Pancreas (tissue), 10 donors: ENCODE measurements around the gene OSBPL8. TPM values are rescaled to one million over a fixed set of nuclear protein-coding genes. Genes with fewer than 3 reads are reported as not detected.

Source experiments
- ATAC-seq, 4 donors: fragments of 200-7000 bp; cut with Tn5 transposase; one replicate each; pipeline versions ENCODE4 v1.8.0 to v1.9.1; 2020; ENCODE audit warnings: mild to moderate bottlenecking in 4 of 4, moderate library complexity in 4 of 4
- DNase-seq, 6 donors: peaks; one replicate each; pipeline ENCODE4 v3.0.0-alpha.2; 2020
- FAIRE-seq: peaks from 2 replicates; lab custom pipeline; 2012; peaks lifted over from hg19 to GRCh38; lab: Jason Lieb, UNC
- H3K27ac ChIP-seq, 4 donors: fragments of 200-600 bp; sonication (generic); 1 replicate in 3 of 4; 2 replicates in 1 of 4; pipeline versions ENCODE4 v1.5.0 to v1.8.0; 2020
- H3K27me3 ChIP-seq, 4 donors: fragments of 200-600 bp; one replicate each; pipeline ENCODE4 v1.8.0; 2021
- H3K36me3 ChIP-seq, 3 donors: fragments of 200-600 bp; sonication (generic) in 1 of 3; one replicate each; pipeline versions ENCODE4 v1.5.0 to v1.8.0; 2020 to 2021
- H3K4me1 ChIP-seq, 3 donors: fragments of 200-600 bp; one replicate each; pipeline ENCODE4 v1.8.0; 2021
- H3K4me3 ChIP-seq, 4 donors: fragments of 200-600 bp; sonication (generic) in 2 of 4; one replicate each; pipeline versions ENCODE4 v1.5.0 to v1.8.0; 2020 to 2021
- H3K9me3 ChIP-seq, 4 donors: fragments of 200-600 bp; one replicate each; pipeline ENCODE4 v1.8.0; 2021
- CTCF ChIP-seq, 4 donors: fragments of 200-600 bp; sonication (generic) in 3 of 4; IDR thresholded peaks; one replicate each; pipeline versions ENCODE4 v1.5.0 to v1.8.0; 2021; ENCODE audit warnings: antibody characterized with exemption in 4 of 4
- WGBS, 2 donors: extraction: QIAGEN DNeasy Blood & Tissue Kit; methylation state at CpG; one replicate each; pipeline ENCODE4 v1.1.7; 2013; 5-methylcytosine and 5-hydroxymethylcytosine counted together
- intact Hi-C, 3 donors: fragments of 100-400 bp; cut with DNase I; formaldehyde crosslinking; loops; one replicate each; pipeline versions ENCODE4 v1.11.1 to v1.14.2; 2022
- polyA plus RNA-seq, 2 donors: library from polyadenylated mRNA; stranded (reverse); fragments of 200-250 nt; gene quantifications; one replicate each; pipeline ENCODE4 v1.2.3, GENCODE V29; 2013
- total RNA-seq, 6 donors: library from RNA; stranded (reverse); fragmentation: NEBNext Ultra II Directional in 4 of 6; extraction: Animal tissue kit (Norgen Biotek cat#: 25700) in 4 of 6; gene quantifications; one replicate each; pipeline versions ENCODE4 v1.2.1 to v1.2.4, GENCODE V29; 2021 to 2023
- donor health status: healthy with polysubstance abuse.
- donor health status: DM: no; HTN: no; CAD: no; lungs with moderate emphysema.
- donor health status: DM: no; HTN: no; CAD: no.
- donor health status: control.
- donor health status: control.
- donor health status: Bipolar disorder and iron deficiency.
- donor health status: DM: yes; HTN: yes; CAD: no.
- donor health status: DM: no; HTN: no; CAD: no.
- donor health status: DM: no; HTN: no; CAD: no.
- donor health status: DM: yes; HTN: yes; CAD: no.

OSBPL8 gene
- total and polyA plus RNA-seq, 8 donors = 3.6 to 39.6 (median 22.7) TPM

DNA sequence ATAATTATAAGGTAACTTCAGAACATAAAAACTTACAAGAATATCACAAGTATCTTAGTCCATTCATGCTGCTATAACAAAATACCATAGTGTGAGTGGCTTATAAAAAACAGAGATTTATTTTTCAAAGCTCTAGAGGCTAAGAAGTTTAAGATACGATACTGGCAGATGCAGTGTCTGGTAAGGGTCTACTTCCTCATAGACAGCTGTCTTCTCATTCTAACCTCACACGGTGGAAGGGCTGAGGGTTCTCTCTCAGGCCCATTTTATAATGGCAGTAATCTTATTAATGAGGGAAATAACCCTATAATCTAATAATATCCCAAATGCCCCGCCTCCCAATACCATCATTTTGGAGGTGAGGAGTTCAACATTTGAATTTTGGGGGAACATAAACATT, 23.7 kb upstream of the OSBPL8 start:
- no peak for TF ChIP-seq CTCF (IDR thresholded peaks at IDR 0.05)
- FAIRE-seq (no peak), ATAC-seq (no peak), DNase-seq (no peak)
- H3K9me3 ChIP-seq = no peaks in the 10 kb centered on the region
- H3K27me3 ChIP-seq = no peaks in the 10 kb centered on the region
- 81 to 91% methylated on average over 3 of the region's 3 CpGs for WGBS, 2 donors
- H3K27ac ChIP-seq = no peak overlapping the region
- H3K4me1 ChIP-seq = no peaks in the 10 kb centered on the region
- intact Hi-C loops = no loop called here
- H3K4me3 ChIP-seq = no peak overlapping the region
- no peaks in the 10 kb centered on the region for H3K36me3 ChIP-seq

DNA sequence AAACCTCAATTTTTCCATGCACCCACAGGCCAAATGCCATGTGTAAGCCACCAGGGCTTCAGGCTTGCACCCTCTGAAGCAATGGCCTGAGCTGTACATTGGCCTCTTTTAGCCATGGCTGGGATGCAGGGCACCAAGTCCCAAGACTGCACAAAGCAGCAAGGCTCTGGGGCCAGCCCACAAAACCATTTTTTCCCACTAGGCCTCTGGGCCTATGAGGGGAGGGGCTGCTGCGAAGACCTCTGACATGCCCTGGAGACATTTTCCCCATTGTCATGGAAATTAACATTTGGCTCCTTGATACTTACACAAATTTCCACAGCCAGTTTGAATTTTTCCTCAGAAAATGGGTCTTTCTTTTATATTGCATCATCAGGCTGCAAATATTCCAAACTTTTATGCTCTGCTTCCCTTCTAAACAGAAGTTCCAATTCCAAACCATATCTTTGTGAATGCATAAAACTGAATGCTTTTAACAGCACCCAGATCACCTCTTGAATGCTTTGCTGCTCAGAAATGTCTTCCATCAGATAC, 14.3 kb upstream of the OSBPL8 start:
- intact Hi-C loops = no loop called here
- Histone ChIP-seq H3K36me3 (no peaks in the 10 kb centered on the region), H3K4me3 (no peak overlapping the region), H3K27ac (no peak overlapping the region), H3K27me3 (no peaks in the 10 kb centered on the region), H3K4me1 (peaks cover 0 to 3% (median 0%) of the 10 kb centered on the region in 3 donors), H3K9me3 (no peaks in the 10 kb centered on the region)
- DNase-seq (no peak), ATAC-seq (no peak), FAIRE-seq (no peak)
- WGBS, 2 donors = 98 to 100% methylated on average over 1 of the region's 1 CpG
- no peak for TF ChIP-seq CTCF (IDR thresholded peaks at IDR 0.05)

DNA sequence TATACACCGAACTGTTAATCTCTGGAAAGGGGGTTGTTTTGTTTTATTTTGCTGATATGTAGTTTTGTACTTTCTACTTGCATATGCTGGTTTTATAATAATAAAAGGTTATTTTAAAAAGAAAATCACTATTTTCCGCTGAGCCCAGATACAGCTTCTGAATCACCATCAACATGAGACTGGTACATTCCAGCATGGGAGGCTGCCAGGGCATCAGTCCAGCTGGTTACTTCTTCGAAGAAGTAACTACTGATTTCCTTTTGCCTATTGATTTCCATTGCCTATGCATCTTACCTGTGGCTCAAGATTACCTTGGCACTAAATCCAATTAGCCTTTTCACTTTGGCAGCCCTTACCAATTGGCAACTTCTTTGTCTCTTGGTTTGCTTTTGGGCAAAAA, 11.7 kb upstream of the OSBPL8 start:
- Histone ChIP-seq H3K36me3 (no peaks in the 10 kb centered on the region), H3K4me3 (no peak overlapping the region), H3K9me3 (no peaks in the 10 kb centered on the region), H3K4me1 (peaks cover 0 to 5% (median 0%) of the 10 kb centered on the region in 3 donors), H3K27ac (no peak overlapping the region), H3K27me3 (no peaks in the 10 kb centered on the region)
- intact Hi-C loops = no loop called here
- FAIRE-seq (no peak), DNase-seq (no peak), ATAC-seq (no peak)
- WGBS, 2 donors = 61 to 73% methylated on average over 3 of the region's 3 CpGs
- no peak for TF ChIP-seq CTCF (IDR thresholded peaks at IDR 0.05)

DNA sequence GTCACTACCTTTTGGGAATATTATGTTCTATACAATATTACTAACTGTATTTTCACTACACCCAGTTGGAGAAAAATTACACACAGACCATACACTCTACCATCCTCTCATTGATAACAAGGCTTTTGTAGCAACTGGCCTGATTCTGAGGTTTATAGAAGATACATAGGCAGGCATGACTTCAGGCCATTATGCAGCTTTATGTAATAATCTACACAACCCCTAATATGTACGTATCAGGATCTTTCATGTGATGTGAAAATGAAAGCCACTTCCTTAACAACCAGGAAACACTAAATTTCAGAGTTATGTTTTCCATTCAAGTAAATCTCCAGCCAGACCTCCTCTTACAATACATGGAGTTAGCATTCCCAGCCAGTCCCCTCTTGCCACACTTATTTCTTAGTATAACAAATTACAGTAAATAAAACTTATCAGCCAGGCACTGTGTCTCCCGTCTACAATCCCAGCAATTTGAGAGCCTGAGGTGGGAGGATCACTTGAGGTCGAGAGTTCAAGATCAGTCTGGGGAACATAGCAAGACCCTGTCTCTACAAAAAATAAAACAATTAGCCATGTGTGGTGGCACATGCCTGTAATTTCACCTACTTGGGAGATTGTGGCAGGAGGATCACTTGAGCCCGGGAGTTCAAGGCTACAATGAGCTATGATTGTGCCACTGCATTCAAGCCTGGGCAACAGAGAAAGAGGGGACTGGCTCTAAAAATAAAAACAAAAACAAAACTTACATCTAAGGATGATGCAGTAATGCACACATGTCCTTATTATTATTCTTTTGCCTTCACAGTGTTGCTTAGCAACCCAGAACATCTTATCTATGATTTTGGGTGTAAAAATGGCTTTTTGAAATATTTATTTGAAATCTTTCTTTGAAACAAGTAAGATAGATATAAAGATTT, 10.4 kb upstream of the OSBPL8 start:
- Histone ChIP-seq H3K4me1 (peaks cover 0 to 5% (median 0%) of the 10 kb centered on the region in 3 donors), H3K27me3 (no peaks in the 10 kb centered on the region), H3K4me3 (no peak overlapping the region), H3K9me3 (no peaks in the 10 kb centered on the region), H3K27ac (no peak overlapping the region), H3K36me3 (no peaks in the 10 kb centered on the region)
- FAIRE-seq = peak; percentile 29
- no peak for TF ChIP-seq CTCF (IDR thresholded peaks at IDR 0.05)
- no peak for DNase-seq
- intact Hi-C loops = no loop called here
- 52 to 60% methylated on average over 4 of the region's 4 CpGs for WGBS, 2 donors
- peak in 2 of 4 donors; percentile 18 to 55 for ATAC-seq
